Transverse colon (tissue), 4 donors: ENCODE measurements around the gene KRT23. TPM values are rescaled to one million over a fixed set of nuclear protein-coding genes. Genes with fewer than 3 reads are reported as not detected.

Experiments used
- DNase-seq: peaks from one replicate; pipeline ENCODE4 v3.0.0-alpha.2; 2019
- H3K27ac ChIP-seq, 4 donors: fragments of 200-600 bp; sonication (generic); 2 replicates each; pipeline ENCODE4 v1.5.1; 2016 to 2018; ENCODE audit warnings: inconsistent platforms in 4 of 4
- H3K27me3 ChIP-seq: fragments of 200-600 bp; sonication (generic); 2 replicates; pipeline ENCODE4 v1.5.1; 2017; ENCODE audit warnings: inconsistent platforms
- H3K36me3 ChIP-seq, 4 donors: fragments of 200-600 bp; sonication (generic); 2 replicates each; pipeline ENCODE4 v1.5.1; 2017 to 2019; ENCODE audit warnings: inconsistent platforms in 4 of 4
- H3K4me1 ChIP-seq, 4 donors: fragments of 200-600 bp; sonication (generic); 2 replicates each; pipeline ENCODE4 v1.5.1; 2017 to 2020; ENCODE audit warnings: inconsistent platforms in 4 of 4
- H3K4me3 ChIP-seq, 4 donors: fragments of 200-600 bp; sonication (generic); 1 replicate in 1 of 4; 2 replicates in 3 of 4; pipeline versions ENCODE4 v1.5.1 to v1.6.1; 2017 to 2019; ENCODE audit warnings: inconsistent platforms in 4 of 4
- H3K9me3 ChIP-seq, 2 donors: fragments of 200-600 bp; sonication (generic); 2 replicates each; pipeline ENCODE4 v1.5.1; 2017 to 2019; ENCODE audit warnings: inconsistent platforms in 2 of 2
- EP300 ChIP-seq: sonication (generic); formaldehyde crosslinking; IDR thresholded peaks from one replicate; pipeline ENCODE4 v1.6.1; 2017; ENCODE audit warnings: antibody characterized with exemption, low read depth
- POLR2A ChIP-seq: fragments of 450-650 bp; IDR thresholded peaks from one replicate; pipeline ENCODE4 v1.6.1; 2016; ENCODE audit warnings: antibody characterized with exemption, mild to moderate bottlenecking, moderate library complexity
- POLR2AphosphoS5 ChIP-seq, 3 donors: sonication (generic); formaldehyde crosslinking; IDR thresholded peaks; one replicate each; pipeline ENCODE4 v1.6.1; 2016; ENCODE audit warnings: antibody characterized with exemption in 3 of 3
- WGBS, 2 donors: methylation state at CpG; one replicate each; pipeline ENCODE4 v1.1.5; 2018; ENCODE audit warnings: low coverage in 1 of 2; 5-methylcytosine and 5-hydroxymethylcytosine counted together
- in situ Hi-C, 4 donors: fragments of 200-750 bp; cut with MboI; loops; one replicate each; pipeline versions ENCODE4 v1.15.0 to v1.15.1; 2017; ENCODE audit warnings: low sequenced_read_pairs in 3 of 4, low pct_ligation_motif_present in 1 of 4, low pct_unique_long_range_greater_than_20kb in 1 of 4
- intact Hi-C: fragments of 100-400 bp; cut with DNase I; formaldehyde crosslinking; loops from one replicate; pipeline ENCODE4 v1.15.1; 2023; ENCODE audit warnings: low total_unique reads
- total RNA-seq, 4 donors: library from RNA; depleted of rRNA; stranded (reverse); fragments of >200 nt; gene quantifications; one replicate each; pipeline ENCODE4 v1.1.0, GENCODE V29; 2016
- TF ChIP-seq, protein P1 (sequence below), 5 experiments: fragments of 200-600 bp in 3 of 5; fragments of 450-650 bp in 2 of 5; sonication (generic) in 3 of 5; IDR thresholded peaks; 1 replicate in 2 of 5; 2 replicates in 3 of 5; pipeline ENCODE4 v1.5.1; 2016 to 2017; ENCODE audit warnings: antibody characterized with exemption in 5 of 5, inconsistent platforms in 3 of 5, mild to moderate bottlenecking in 2 of 5, moderate library complexity in 1 of 5

KRT23 gene
- total RNA-seq, 4 donors from 2014 or later: 1.1 to 2.5 TPM; not detected in 2

DNA sequence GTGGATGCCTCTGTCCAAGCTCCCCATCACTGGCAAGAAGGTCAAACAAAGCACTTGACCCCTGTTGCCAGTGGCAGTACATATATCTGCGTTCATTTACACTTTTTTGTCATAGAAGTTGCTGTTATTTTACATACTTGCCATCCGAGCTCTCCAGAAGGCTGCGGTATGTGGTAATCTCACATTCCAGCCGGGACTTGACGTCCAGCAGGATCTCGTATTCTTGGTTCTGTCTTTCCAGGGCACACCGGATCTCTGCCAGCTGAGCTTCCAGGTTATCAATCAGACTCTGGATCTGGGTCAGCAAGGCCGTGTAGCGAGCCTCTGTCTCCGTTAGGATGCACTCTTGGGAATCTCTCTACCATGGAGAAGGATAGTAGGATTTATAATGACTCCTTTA lies 22.7 kb upstream of the KRT23 start:
- Histone ChIP-seq H3K27ac (no peak overlapping the region), H3K4me1 (no peaks in the 10 kb centered on the region), H3K36me3 (no peaks in the 10 kb centered on the region), H3K27me3 (no peaks in the 10 kb centered on the region), H3K4me3 (no peak overlapping the region), H3K9me3 (no peaks in the 10 kb centered on the region)
- intact Hi-C loops: no loop called here
- in situ Hi-C loops: no loop called here
- 79 to 83% methylated on average over 7 to 10 of the region's 10 CpGs for WGBS, 2 donors
- DNase-seq: no peak
- TF ChIP-seq POLR2A: no peak
- TF ChIP-seq POLR2AphosphoS5 (IDR thresholded peaks at IDR 0.05): no peak
- TF ChIP-seq, protein P1, sequence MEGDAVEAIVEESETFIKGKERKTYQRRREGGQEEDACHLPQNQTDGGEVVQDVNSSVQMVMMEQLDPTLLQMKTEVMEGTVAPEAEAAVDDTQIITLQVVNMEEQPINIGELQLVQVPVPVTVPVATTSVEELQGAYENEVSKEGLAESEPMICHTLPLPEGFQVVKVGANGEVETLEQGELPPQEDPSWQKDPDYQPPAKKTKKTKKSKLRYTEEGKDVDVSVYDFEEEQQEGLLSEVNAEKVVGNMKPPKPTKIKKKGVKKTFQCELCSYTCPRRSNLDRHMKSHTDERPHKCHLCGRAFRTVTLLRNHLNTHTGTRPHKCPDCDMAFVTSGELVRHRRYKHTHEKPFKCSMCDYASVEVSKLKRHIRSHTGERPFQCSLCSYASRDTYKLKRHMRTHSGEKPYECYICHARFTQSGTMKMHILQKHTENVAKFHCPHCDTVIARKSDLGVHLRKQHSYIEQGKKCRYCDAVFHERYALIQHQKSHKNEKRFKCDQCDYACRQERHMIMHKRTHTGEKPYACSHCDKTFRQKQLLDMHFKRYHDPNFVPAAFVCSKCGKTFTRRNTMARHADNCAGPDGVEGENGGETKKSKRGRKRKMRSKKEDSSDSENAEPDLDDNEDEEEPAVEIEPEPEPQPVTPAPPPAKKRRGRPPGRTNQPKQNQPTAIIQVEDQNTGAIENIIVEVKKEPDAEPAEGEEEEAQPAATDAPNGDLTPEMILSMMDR (IDR thresholded peaks at IDR 0.05): no peak

DNA sequence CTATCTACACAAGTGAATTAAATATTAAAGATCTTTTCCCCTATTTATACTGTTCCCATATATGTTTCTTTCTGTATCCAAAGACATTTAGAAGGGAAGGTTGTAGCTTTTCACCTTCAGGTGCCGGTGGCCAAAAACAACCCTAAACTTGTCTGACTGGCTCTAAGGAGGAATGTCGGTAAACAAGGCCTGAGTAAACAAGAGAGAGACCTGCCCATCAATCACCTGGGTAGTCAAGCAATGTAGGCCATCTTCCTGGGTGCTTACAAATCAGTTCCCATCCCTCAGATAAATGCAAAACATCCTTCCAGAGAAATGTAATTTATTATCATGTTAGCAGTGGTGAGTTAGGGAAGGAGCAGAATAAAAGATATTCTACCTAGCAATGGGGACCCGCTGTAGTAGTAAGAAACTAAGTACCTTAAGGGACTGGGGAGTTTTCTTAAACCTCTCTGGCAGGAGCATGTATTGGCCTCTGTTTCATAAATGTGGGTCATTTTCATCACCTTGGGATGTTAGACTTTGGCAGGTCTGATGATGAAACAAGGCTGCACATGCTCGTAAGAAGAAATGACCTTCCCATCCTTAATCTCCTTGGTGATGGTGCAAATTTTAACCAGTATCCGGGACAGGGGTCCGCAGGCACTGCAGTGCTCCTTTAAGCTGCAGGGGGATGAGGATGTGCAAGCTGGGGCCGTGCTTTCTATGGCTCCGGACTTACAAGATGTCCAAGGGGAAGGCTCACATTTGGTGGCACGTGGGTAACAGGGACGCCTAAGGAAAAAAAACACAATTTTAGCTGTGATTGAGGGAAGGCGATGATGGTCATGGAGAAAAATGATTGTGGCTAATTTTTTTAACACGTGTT lies 20.9 kb upstream of the KRT23 start:
- Histone ChIP-seq H3K9me3 (no peaks in the 10 kb centered on the region), H3K36me3 (no peaks in the 10 kb centered on the region), H3K4me1 (no peaks in the 10 kb centered on the region), H3K4me3 (no peak overlapping the region), H3K27me3 (no peaks in the 10 kb centered on the region), H3K27ac (no peak overlapping the region)
- TF ChIP-seq POLR2AphosphoS5 (IDR thresholded peaks at IDR 0.05) (no peak), POLR2A (no peak), EP300 (no peak)
- TF ChIP-seq, protein P1 (IDR thresholded peaks at IDR 0.05): no peak
- WGBS, 2 donors: 77 to 93% methylated on average over 3 to 12 of the region's 12 CpGs
- DNase-seq: peak; percentile 25
- intact Hi-C loops: no loop called here
- in situ Hi-C loops: no loop called here

DNA sequence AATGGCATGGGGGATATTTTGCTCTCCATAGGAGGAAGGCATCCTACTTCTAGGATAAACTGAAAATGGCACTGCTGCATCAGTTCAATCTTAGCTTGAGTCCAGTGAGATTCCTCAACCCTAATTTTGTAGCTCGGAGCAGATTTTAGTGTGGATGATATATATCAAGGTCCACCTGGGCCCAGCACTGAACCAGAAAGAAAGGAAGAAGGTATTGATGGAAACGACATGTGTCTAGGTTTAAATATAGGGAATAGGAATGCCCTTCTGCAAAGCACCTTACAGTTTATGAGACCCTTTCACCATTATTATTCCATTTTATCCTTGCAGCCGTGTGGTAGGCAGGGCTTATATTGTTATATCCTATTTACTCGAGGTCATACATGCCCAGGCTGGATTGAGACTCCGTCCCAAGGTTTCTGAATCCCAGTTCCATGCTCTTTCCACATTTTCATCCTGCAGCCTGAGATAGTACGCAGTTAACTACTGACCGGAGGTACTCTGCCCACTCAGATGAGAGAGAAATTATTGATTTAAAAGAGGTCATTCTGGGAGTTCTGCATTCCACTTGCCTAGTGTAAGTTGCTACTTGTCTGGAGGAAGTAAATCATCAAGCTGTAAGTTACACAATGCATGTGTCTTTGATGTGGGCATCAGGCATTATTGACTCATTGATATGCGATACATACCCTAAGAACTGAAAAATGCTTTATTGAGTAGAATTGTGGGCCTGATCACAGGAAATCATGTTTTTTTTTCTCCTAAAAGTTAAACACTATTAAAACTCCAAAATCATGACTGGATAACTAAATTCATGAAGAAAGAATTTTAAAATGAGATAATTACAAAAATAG lies 19.2 kb upstream of the KRT23 start:
- intact Hi-C loops (no loop called here), in situ Hi-C loops (no loop called here)
- Histone ChIP-seq H3K27ac (no peak overlapping the region), H3K4me1 (no peaks in the 10 kb centered on the region), H3K36me3 (no peaks in the 10 kb centered on the region), H3K9me3 (no peaks in the 10 kb centered on the region), H3K27me3 (no peaks in the 10 kb centered on the region), H3K4me3 (no peak overlapping the region)
- WGBS, 2 donors: 73 to 80% methylated on average over 8 of the region's 8 CpGs
- no peak for DNase-seq
- TF ChIP-seq POLR2A (no peak), POLR2AphosphoS5 (IDR thresholded peaks at IDR 0.05) (no peak), EP300 (no peak)
- TF ChIP-seq, protein P1 (IDR thresholded peaks at IDR 0.05): no peak

DNA sequence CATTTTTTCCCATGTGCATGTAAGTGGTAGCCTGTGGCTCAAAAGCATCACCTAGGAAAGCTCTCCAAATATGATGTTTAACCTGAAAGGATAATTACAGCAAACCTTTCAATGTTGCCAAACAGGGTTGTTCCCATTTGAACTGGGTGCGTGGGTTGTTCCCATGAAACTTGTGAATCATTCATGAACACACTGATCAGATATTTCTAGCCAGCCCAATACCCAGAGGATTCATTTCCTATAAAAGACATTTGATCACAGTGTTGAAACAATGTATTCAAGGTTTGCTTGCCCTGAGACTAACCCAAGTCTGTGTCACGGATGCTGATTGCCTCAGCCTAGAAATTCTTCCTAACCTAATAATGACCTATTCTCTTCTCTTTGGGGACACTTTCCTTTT lies 16.4 kb upstream of the KRT23 start:
- no peak overlapping the region for H3K4me3 ChIP-seq
- in situ Hi-C loops: no loop called here
- H3K27me3 ChIP-seq: peaks cover 7% of the 10 kb centered on the region
- no peak overlapping the region for H3K27ac ChIP-seq
- no peaks in the 10 kb centered on the region for H3K36me3 ChIP-seq
- H3K9me3 ChIP-seq: no peaks in the 10 kb centered on the region
- no peak for TF ChIP-seq POLR2AphosphoS5 (IDR thresholded peaks at IDR 0.05)
- no peak for TF ChIP-seq EP300
- H3K4me1 ChIP-seq: peaks cover 0 to 5% (median 2%) of the 10 kb centered on the region in 4 donors
- no peak for DNase-seq
- intact Hi-C loops: no loop called here
- 78 to 80% methylated on average over 2 of the region's 2 CpGs for WGBS, 2 donors
